Neutrophil (primary cell): ENCODE data around the gene POLR1C.

ENCODE experiments used
- H3K27ac ChIP-seq: fragments of 200-600 bp; sonication (generic); 2 replicates; pipeline ENCODE4 v1.5.1; 2016; ENCODE audit warnings: mild to moderate bottlenecking, moderate library complexity
- H3K27me3 ChIP-seq: fragments of 200-600 bp; sonication (generic); 2 replicates; pipeline ENCODE4 v1.6.0; 2016; ENCODE audit warnings: mild to moderate bottlenecking
- H3K36me3 ChIP-seq: fragments of 200-600 bp; sonication (generic); 2 replicates; pipeline ENCODE4 v1.5.1; 2017
- H3K4me1 ChIP-seq, 2 experiments: fragments of 200-600 bp in 1 of 2; sonication (generic) in 1 of 2; 1 replicate in 1 of 2; 2 replicates in 1 of 2; pipeline versions ENCODE4 v1.5.1 to v1.6.1; 2013 to 2016; ENCODE audit warnings: low read depth in 1 of 2, low read length in 1 of 2, mild to moderate bottlenecking in 1 of 2, moderate library complexity in 1 of 2; ENCODE audit not compliant: control insufficient read depth in 1 of 2, insufficient read depth in 1 of 2
- H3K4me3 ChIP-seq, 2 experiments: fragments of 200-600 bp in 1 of 2; sonication (generic) in 1 of 2; 1 replicate in 1 of 2; 2 replicates in 1 of 2; pipeline ENCODE4 v1.5.1; 2013 to 2016; ENCODE audit warnings: low read depth in 1 of 2, low read length in 1 of 2, mild to moderate bottlenecking in 1 of 2, moderate library complexity in 1 of 2
- H3K9me3 ChIP-seq: fragments of 200-600 bp; sonication (generic); 2 replicates; pipeline ENCODE4 v1.5.1; 2016
- TF ChIP-seq, protein P1 (sequence below): fragments of 200-600 bp; sonication (generic); IDR thresholded peaks from 2 replicates; pipeline ENCODE4 v1.5.1; 2016; ENCODE audit warnings: antibody characterized with exemption

The POLR1C gene

GRCh38 chr6:43515808-43516207, 1.1 kb upstream of the POLR1C start:
- Histone ChIP-seq H3K27ac (peak overlapping the region; percentile 94), H3K9me3 (no peaks in the 10 kb centered on the region), H3K36me3 (peaks cover 58% of the 10 kb centered on the region), H3K4me1 (peaks cover 30 to 35% of the 10 kb centered on the region in 2 experiments), H3K27me3 (no peaks in the 10 kb centered on the region), H3K4me3 (peak overlapping the region; percentile 92 to 96)
- TF ChIP-seq, protein P1, sequence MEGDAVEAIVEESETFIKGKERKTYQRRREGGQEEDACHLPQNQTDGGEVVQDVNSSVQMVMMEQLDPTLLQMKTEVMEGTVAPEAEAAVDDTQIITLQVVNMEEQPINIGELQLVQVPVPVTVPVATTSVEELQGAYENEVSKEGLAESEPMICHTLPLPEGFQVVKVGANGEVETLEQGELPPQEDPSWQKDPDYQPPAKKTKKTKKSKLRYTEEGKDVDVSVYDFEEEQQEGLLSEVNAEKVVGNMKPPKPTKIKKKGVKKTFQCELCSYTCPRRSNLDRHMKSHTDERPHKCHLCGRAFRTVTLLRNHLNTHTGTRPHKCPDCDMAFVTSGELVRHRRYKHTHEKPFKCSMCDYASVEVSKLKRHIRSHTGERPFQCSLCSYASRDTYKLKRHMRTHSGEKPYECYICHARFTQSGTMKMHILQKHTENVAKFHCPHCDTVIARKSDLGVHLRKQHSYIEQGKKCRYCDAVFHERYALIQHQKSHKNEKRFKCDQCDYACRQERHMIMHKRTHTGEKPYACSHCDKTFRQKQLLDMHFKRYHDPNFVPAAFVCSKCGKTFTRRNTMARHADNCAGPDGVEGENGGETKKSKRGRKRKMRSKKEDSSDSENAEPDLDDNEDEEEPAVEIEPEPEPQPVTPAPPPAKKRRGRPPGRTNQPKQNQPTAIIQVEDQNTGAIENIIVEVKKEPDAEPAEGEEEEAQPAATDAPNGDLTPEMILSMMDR = no peak

DNA sequence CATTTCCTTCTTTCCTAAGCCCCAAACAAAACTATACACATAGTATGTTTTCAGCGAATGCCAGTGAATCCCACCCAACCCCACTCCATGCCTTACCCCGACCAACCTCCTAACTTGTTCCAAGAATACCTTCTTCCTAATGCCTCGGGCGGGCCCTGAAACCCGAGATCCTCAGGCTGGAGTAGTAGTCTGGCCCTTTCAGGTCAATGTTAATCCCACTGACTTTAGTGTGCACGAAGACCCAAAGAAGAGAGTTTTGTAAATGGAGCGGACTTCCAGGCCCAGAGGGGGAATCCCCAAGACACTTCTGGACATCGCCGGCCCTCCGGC, 557 bp upstream of the POLR1C start:
- TF ChIP-seq, protein P1 = no peak
- no peaks in the 10 kb centered on the region for H3K27me3 ChIP-seq
- H3K27ac ChIP-seq = peak overlapping the region; percentile 94
- H3K4me3 ChIP-seq = peak overlapping the region; percentile 92 to 96
- H3K4me1 ChIP-seq = peaks cover 30 to 35% of the 10 kb centered on the region in 2 experiments
- no peaks in the 10 kb centered on the region for H3K9me3 ChIP-seq
- peaks cover 53% of the 10 kb centered on the region for H3K36me3 ChIP-seq

DNA sequence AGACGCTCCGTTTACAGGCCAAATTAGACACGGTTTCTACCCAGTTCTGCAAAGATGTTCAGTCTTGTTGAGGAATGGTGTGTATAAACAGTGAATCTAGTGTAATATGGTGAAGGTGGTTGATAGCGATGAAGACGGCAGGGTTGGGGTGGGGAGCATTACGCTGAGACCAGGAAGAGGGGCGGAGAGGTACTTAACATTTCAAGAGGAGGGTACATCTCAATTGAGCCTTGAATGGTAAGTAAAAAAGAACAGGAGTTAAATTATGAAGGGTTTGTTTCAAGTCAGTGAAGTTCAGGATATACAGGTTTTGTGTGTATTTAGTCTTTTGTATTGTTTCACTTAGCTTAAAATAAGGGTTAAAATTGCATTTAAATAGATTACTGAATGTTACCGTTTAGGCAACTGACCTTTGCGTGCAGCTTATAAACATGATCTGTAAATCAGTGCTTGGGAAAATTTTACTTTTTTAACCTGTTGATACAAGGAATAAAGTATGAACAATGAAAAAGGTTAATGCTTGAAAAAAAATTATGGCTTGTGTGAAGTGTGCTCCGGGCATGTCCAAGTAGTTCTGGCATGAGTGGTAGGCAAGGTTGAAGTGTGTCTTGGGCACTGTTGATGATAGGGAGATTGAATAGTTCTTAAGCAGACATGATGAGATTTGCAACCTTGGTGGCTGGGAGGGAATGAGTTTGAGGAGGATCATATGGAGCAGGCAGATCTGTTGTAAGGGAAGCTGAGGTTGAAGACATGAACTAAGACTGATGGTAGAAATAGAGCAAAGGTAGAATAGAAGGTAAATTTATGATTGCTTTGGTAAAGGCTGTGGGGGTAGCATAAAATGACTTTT, 842 bp downstream of the POLR1C start:
- H3K27ac ChIP-seq = peak overlapping the region; percentile 94
- H3K36me3 ChIP-seq = peaks cover 48% of the 10 kb centered on the region
- H3K9me3 ChIP-seq = no peaks in the 10 kb centered on the region
- H3K4me1 ChIP-seq = peaks cover 30 to 35% of the 10 kb centered on the region in 2 experiments
- TF ChIP-seq, protein P1 = no peak
- H3K27me3 ChIP-seq = no peaks in the 10 kb centered on the region
- H3K4me3 ChIP-seq = peak overlapping the region; percentile 92 to 96

- Histone ChIP-seq H3K9me3 (no peaks in the 10 kb centered on the region), H3K4me3 (no peak overlapping the region), H3K27me3 (no peaks in the 10 kb centered on the region), H3K27ac (no peak overlapping the region), H3K36me3 (peaks cover 44% of the 10 kb centered on the region), H3K4me1 (peaks cover 23 to 25% of the 10 kb centered on the region in 2 experiments)
- TF ChIP-seq, protein P1 = no peak
Observed at GRCh38 chr6:43520097-43520496, 3.2 kb downstream of the POLR1C start.

DNA sequence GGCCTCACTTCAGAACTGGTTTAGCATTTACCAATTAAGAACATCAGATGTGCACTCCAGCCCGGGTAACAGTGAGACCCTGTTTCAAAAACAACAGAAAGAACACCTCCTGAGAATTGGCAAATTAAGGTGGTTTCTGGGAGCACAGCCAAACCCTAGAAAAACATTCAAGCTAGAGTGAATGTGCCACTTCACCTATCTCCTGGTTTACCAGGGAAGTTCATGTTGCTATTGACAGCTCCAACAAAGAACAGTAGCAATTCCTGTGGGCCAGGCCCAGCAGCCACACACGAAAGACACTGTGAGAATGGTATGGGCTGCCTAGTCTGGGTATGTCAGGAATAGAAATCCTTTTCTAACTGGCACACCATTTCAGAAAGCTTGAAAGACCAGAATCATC, 4.9 kb downstream of the POLR1C start:
- H3K9me3 ChIP-seq = no peaks in the 10 kb centered on the region
- H3K36me3 ChIP-seq = peaks cover 42% of the 10 kb centered on the region
- TF ChIP-seq, protein P1 = no peak
- H3K27ac ChIP-seq = no peak overlapping the region
- H3K27me3 ChIP-seq = no peaks in the 10 kb centered on the region
- no peak overlapping the region for H3K4me3 ChIP-seq
- H3K4me1 ChIP-seq = peaks cover 15 to 16% of the 10 kb centered on the region in 2 experiments
